ENCODE measurements around the gene GJA10.

The GJA10 gene

DNA sequence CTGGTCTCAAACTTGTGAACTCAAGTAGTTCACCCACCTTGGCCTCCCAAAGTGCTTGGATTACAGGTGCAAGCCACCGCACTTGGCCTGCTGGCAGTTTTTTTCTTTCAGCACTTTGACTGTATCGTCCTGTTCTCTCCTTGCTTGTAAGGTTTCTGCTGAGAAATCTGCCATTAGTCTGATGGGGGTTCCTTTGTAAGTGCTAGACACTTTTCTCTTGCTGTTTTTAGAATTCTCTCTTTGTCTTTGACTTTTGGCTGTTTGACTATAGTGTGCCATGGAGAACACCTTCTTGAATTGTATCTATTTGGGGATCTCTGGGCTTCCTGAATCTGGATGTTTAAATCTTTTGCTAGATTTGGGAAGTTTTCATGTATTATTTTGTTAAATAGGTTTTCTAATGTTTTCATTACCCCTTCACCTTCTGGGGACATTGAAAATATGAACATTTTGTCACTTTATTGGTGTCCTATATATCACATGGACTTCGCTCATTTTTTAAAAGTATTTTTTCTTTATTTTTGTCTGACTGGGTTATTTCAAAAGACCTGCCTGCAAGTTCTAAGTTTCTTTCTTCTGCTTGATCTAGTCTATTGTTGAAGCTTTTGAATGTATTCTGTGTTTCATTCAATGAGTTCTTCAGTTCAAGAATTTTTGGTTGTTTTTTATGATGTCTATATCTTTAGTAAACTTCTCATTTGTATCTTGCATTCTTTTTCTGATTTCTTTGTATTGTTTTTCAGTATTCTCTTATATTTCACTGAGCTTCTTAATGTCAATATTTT, 22.1 kb downstream of the GJA10 start:
- no CpG with 5 or more reads among the region's 3 CpGs for WGBS (ENCODE audit: insufficient coverage, insufficient read length)
- Histone ChIP-seq H3K27me3 (ENCODE audit: control insufficient read depth, insufficient read depth, low read length) (no peaks in the 10 kb centered on the region), H3K9me3 (ENCODE audit: control insufficient read depth, insufficient read depth, low read length) (no peaks in the 10 kb centered on the region), H3K36me3 (ENCODE audit: control insufficient read depth, insufficient read depth, low read length) (no peaks in the 10 kb centered on the region), H3K4me1 (ENCODE audit: control insufficient read depth, insufficient read depth, low read length) (0 out of 2 replicates have a peak, but pooled peaks cover 3% of the 10 kb centered on the region), H3K4me3 (ENCODE audit: low read length) (no peak overlapping the region), H3K27ac (ENCODE audit: low read length) (no peak overlapping the region)
- DNase-seq (ENCODE audit: low read depth, low spot score), result no peak

- no peaks in the 10 kb centered on the region for H3K36me3 ChIP-seq (ENCODE audit: control insufficient read depth, insufficient read depth, low read length)
- no peak for DNase-seq (ENCODE audit: low read depth, low spot score)
- no peak overlapping the region for H3K4me3 ChIP-seq (ENCODE audit: low read length)
- H3K27me3 ChIP-seq (ENCODE audit: control insufficient read depth, insufficient read depth, low read length), result no peaks in the 10 kb centered on the region
- no peaks in the 10 kb centered on the region for H3K9me3 ChIP-seq (ENCODE audit: control insufficient read depth, insufficient read depth, low read length)
- no CpG with 5 or more reads among the region's 4 CpGs for WGBS (ENCODE audit: insufficient coverage, insufficient read length)
- no peak overlapping the region for H3K27ac ChIP-seq (ENCODE audit: low read length)
- H3K4me1 ChIP-seq (ENCODE audit: control insufficient read depth, insufficient read depth, low read length), result 0 out of 2 replicates have a peak, but pooled peaks cover 3% of the 10 kb centered on the region
Measured at GRCh38 chr6:89917216-89917615, 22.9 kb downstream of the GJA10 start.

GRCh38 chr6:89917801-89918366, 23.6 kb downstream of the GJA10 start:
- H3K9me3 ChIP-seq (ENCODE audit: control insufficient read depth, insufficient read depth, low read length), result no peaks in the 10 kb centered on the region
- WGBS (ENCODE audit: insufficient coverage, insufficient read length), result no CpG with 5 or more reads among the region's 3 CpGs
- no peak overlapping the region for H3K4me3 ChIP-seq (ENCODE audit: low read length)
- no peak for DNase-seq (ENCODE audit: low read depth, low spot score)
- H3K36me3 ChIP-seq (ENCODE audit: control insufficient read depth, insufficient read depth, low read length), result no peaks in the 10 kb centered on the region
- H3K27ac ChIP-seq (ENCODE audit: low read length), result no peak overlapping the region
- H3K4me1 ChIP-seq (ENCODE audit: control insufficient read depth, insufficient read depth, low read length), result 0 out of 2 replicates have a peak, but pooled peaks cover 3% of the 10 kb centered on the region
- no peaks in the 10 kb centered on the region for H3K27me3 ChIP-seq (ENCODE audit: control insufficient read depth, insufficient read depth, low read length)

DNA sequence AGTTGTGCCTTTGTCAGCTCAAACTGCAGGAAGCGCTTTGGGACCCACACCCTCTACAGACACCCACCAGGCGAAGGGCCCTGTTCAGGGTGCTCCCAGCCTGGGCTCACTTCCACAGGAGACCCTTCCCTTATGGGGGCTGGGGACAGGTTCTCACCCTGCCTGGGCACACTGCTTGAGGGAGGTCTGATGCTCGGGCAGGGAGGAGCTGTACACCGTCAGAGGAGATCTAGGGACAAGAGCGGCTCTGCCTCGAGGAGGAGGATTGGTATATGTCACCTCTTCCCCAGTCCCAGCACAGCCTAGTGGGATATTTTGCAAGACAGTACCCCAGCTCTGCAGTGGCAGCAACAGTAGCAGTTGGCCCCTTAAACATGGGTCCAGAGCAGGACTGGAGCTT, 26.9 kb downstream of the GJA10 start:
- no peak for DNase-seq (ENCODE audit: low read depth, low spot score)
- no peak overlapping the region for H3K27ac ChIP-seq (ENCODE audit: low read length)
- no peaks in the 10 kb centered on the region for H3K27me3 ChIP-seq (ENCODE audit: control insufficient read depth, insufficient read depth, low read length)
- no CpG with 5 or more reads among the region's 6 CpGs for WGBS (ENCODE audit: insufficient coverage, insufficient read length)
- H3K4me1 ChIP-seq (ENCODE audit: control insufficient read depth, insufficient read depth, low read length), result 0 out of 2 replicates have a peak, but pooled peaks cover 3% of the 10 kb centered on the region
- H3K9me3 ChIP-seq (ENCODE audit: control insufficient read depth, insufficient read depth, low read length), result no peaks in the 10 kb centered on the region
- no peak overlapping the region for H3K4me3 ChIP-seq (ENCODE audit: low read length)
- H3K36me3 ChIP-seq (ENCODE audit: control insufficient read depth, insufficient read depth, low read length), result no peaks in the 10 kb centered on the region

DNA sequence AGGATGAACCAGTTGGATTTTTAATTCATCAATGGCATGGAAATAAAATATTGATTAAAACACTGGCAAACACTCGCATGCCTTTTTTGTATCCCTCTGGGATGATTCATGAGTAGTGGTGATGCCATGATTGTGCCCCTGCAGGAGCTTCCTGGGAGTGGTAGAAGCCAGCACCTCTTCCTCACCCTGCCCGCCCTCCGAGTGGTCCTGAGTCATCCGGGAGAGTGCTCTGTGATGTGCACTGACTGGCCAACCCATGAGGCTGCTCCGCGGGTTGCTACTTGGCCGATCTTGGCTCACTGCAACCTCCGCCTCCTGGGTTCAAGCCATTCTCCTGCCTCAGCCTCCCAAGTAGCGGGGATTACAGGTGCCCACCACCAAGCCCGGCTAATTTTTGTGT, 27.4 kb downstream of the GJA10 start:
- H3K4me3 ChIP-seq (ENCODE audit: low read length), result no peak overlapping the region
- H3K27me3 ChIP-seq (ENCODE audit: control insufficient read depth, insufficient read depth, low read length), result no peaks in the 10 kb centered on the region
- DNase-seq (ENCODE audit: low read depth, low spot score), result no peak
- H3K9me3 ChIP-seq (ENCODE audit: control insufficient read depth, insufficient read depth, low read length), result no peaks in the 10 kb centered on the region
- H3K4me1 ChIP-seq (ENCODE audit: control insufficient read depth, insufficient read depth, low read length), result 0 out of 2 replicates have a peak, but pooled peaks cover 3% of the 10 kb centered on the region
- WGBS (ENCODE audit: insufficient coverage, insufficient read length), result no CpG with 5 or more reads among the region's 10 CpGs
- H3K27ac ChIP-seq (ENCODE audit: low read length), result no peak overlapping the region
- H3K36me3 ChIP-seq (ENCODE audit: control insufficient read depth, insufficient read depth, low read length), result no peaks in the 10 kb centered on the region

GRCh38 chr6:89924231-89924630, 30.0 kb downstream of the GJA10 start:
- Histone ChIP-seq H3K27ac (ENCODE audit: low read length) (no peak overlapping the region), H3K9me3 (ENCODE audit: control insufficient read depth, insufficient read depth, low read length) (no peaks in the 10 kb centered on the region), H3K4me3 (ENCODE audit: low read length) (no peak overlapping the region), H3K4me1 (ENCODE audit: control insufficient read depth, insufficient read depth, low read length) (no peaks in the 10 kb centered on the region), H3K27me3 (ENCODE audit: control insufficient read depth, insufficient read depth, low read length) (no peaks in the 10 kb centered on the region), H3K36me3 (ENCODE audit: control insufficient read depth, insufficient read depth, low read length) (no peaks in the 10 kb centered on the region)
- no peak for DNase-seq (ENCODE audit: low read depth, low spot score)
- no CpG with 5 or more reads among the region's 5 CpGs for WGBS (ENCODE audit: insufficient coverage, insufficient read length)

DNA sequence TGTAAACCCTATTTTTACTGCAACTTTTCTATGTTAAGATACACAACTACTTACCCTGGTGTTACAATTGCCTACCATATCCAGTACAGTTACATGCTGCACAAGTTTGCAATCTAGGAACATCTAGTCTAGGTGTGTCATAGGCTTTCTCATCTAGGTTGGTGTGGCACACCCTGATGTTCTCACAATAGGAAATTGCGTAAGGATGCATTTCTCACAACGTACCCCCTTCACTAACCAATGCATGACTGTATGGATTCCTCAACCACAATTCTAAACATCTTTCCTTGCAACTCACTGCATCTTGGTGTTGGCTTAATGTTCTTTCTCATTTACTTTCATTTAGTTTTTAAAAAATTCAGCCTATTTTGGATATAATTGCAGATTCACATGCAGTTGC, 31.6 kb downstream of the GJA10 start:
- DNase-seq (ENCODE audit: low read depth, low spot score), result no peak
- WGBS (ENCODE audit: insufficient coverage, insufficient read length), result no CpG with 5 or more reads among the region's 2 CpGs

DNA sequence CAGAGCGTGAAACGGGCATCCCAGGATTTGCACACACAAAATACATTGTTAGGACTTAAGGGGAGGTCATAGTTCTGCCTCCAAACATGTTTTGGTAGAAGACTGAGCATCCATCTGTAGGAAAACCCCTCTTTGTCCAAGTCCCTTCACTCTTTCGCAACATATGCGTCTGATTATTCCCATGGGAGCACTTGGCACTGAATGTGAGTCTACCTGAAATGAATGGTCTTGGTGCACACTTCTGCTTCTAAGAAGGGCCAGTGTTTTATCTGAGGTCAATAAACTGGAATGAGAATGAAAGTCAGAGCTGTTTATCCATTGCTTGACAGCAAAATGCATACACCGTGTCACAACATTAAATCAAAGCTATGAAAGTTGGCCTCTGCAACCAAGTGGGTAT, 33.0 kb downstream of the GJA10 start:
- H3K4me3 ChIP-seq (ENCODE audit: low read length), result no peak overlapping the region
- DNase-seq (ENCODE audit: low read depth, low spot score), result no peak
- H3K27me3 ChIP-seq (ENCODE audit: control insufficient read depth, insufficient read depth, low read length), result no peaks in the 10 kb centered on the region
- no peaks in the 10 kb centered on the region; the same call in 1 of the 2 replicates for H3K4me1 ChIP-seq (ENCODE audit: control insufficient read depth, insufficient read depth, low read length)
- no peak overlapping the region for H3K27ac ChIP-seq (ENCODE audit: low read length)
- H3K36me3 ChIP-seq (ENCODE audit: control insufficient read depth, insufficient read depth, low read length), result no peaks in the 10 kb centered on the region
- no peaks in the 10 kb centered on the region for H3K9me3 ChIP-seq (ENCODE audit: control insufficient read depth, insufficient read depth, low read length)
- WGBS (ENCODE audit: insufficient coverage, insufficient read length), result no CpG with 5 or more reads among the region's 5 CpGs

More for the DNA sequence above, 31.6 kb downstream of the GJA10 start:
- Histone ChIP-seq H3K27ac (ENCODE audit: low read length) (no peak overlapping the region), H3K36me3 (ENCODE audit: control insufficient read depth, insufficient read depth, low read length) (no peaks in the 10 kb centered on the region), H3K4me3 (ENCODE audit: low read length) (no peak overlapping the region), H3K27me3 (ENCODE audit: control insufficient read depth, insufficient read depth, low read length) (no peaks in the 10 kb centered on the region), H3K9me3 (ENCODE audit: control insufficient read depth, insufficient read depth, low read length) (no peaks in the 10 kb centered on the region), H3K4me1 (ENCODE audit: control insufficient read depth, insufficient read depth, low read length) (no peaks in the 10 kb centered on the region; the same call in 1 of the 2 replicates)

- Histone ChIP-seq H3K4me3 (ENCODE audit: low read length) (no peak overlapping the region), H3K36me3 (ENCODE audit: control insufficient read depth, insufficient read depth, low read length) (no peaks in the 10 kb centered on the region), H3K4me1 (ENCODE audit: control insufficient read depth, insufficient read depth, low read length) (no peaks in the 10 kb centered on the region; the same call in 1 of the 2 replicates), H3K9me3 (ENCODE audit: control insufficient read depth, insufficient read depth, low read length) (no peaks in the 10 kb centered on the region), H3K27ac (ENCODE audit: low read length) (no peak overlapping the region), H3K27me3 (ENCODE audit: control insufficient read depth, insufficient read depth, low read length) (no peaks in the 10 kb centered on the region)
- no peak for DNase-seq (ENCODE audit: low read depth, low spot score)
- WGBS (ENCODE audit: insufficient coverage, insufficient read length), result no CpG with 5 or more reads among the region's 6 CpGs
Measured at GRCh38 chr6:89927791-89928550, 33.7 kb downstream of the GJA10 start.

DNA sequence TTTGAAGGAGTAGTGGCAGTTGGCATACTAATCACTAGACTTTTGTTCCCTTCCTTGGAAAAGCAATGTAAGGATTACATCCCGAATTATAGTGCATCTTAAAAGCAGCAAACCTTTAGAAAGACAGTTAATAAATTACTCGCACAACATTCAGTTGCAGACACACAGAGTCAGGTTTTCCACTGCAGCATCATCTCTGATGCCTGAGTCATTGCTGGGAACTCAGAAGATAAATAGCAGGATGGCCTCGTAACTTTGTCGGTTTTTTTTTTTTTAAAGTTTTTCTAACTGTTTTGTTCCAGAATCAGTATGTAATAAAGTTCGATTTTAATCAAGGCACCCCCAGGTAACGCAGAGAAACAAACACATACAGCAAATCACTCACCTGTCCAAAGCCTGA, 34.3 kb downstream of the GJA10 start:
- H3K27ac ChIP-seq (ENCODE audit: low read length), result no peak overlapping the region
- no peaks in the 10 kb centered on the region for H3K27me3 ChIP-seq (ENCODE audit: control insufficient read depth, insufficient read depth, low read length)
- no peak overlapping the region for H3K4me3 ChIP-seq (ENCODE audit: low read length)
- no peaks in the 10 kb centered on the region for H3K36me3 ChIP-seq (ENCODE audit: control insufficient read depth, insufficient read depth, low read length)
- H3K9me3 ChIP-seq (ENCODE audit: control insufficient read depth, insufficient read depth, low read length), result no peaks in the 10 kb centered on the region
- WGBS (ENCODE audit: insufficient coverage, insufficient read length), result no CpG with 5 or more reads among the region's 6 CpGs
- no peak for DNase-seq (ENCODE audit: low read depth, low spot score)
- no peaks in the 10 kb centered on the region; the same call in 1 of the 2 replicates for H3K4me1 ChIP-seq (ENCODE audit: control insufficient read depth, insufficient read depth, low read length)
